Endothelial cell of hepatic sinusoid (primary cell): ENCODE data around the gene PLPP3.

Experiments used
- in situ Hi-C: cut with HindIII; loops from 2 replicates; pipeline ENCODE4 v1.10.0; 2017; ENCODE audit warnings: low sequenced_read_pairs

The PLPP3 gene

GRCh38 chr1:56446531-56447098 is 132.7 kb downstream of the PLPP3 start:
- in situ Hi-C loops = no loop called here

- in situ Hi-C loops = no loop called here
Observed at GRCh38 chr1:56444960-56445646, 134.3 kb downstream of the PLPP3 start.
